ENCODE results near the gene BDKRB2.

GRCh38 chr14:96173636-96174475, 30.8 kb upstream of the BDKRB2 start:
- TF ChIP-seq, protein P1, sequence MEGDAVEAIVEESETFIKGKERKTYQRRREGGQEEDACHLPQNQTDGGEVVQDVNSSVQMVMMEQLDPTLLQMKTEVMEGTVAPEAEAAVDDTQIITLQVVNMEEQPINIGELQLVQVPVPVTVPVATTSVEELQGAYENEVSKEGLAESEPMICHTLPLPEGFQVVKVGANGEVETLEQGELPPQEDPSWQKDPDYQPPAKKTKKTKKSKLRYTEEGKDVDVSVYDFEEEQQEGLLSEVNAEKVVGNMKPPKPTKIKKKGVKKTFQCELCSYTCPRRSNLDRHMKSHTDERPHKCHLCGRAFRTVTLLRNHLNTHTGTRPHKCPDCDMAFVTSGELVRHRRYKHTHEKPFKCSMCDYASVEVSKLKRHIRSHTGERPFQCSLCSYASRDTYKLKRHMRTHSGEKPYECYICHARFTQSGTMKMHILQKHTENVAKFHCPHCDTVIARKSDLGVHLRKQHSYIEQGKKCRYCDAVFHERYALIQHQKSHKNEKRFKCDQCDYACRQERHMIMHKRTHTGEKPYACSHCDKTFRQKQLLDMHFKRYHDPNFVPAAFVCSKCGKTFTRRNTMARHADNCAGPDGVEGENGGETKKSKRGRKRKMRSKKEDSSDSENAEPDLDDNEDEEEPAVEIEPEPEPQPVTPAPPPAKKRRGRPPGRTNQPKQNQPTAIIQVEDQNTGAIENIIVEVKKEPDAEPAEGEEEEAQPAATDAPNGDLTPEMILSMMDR (IDR thresholded peaks at IDR 0.05; ENCODE audit: control extremely low read depth in 1 of 3, insufficient read depth in 1 of 3, low read depth in 1 of 3, low read length in 3 of 3), result no peak
- TF ChIP-seq GABPA (IDR thresholded peaks at IDR 0.05; ENCODE audit: borderline replicate concordance, insufficient read depth, low read length) (no peak), POLR2A (IDR thresholded peaks at IDR 0.05; ENCODE audit: control extremely low read depth in 1 of 2, low read depth in 2 of 2, low read length in 2 of 2) (no peak), YY1 (IDR thresholded peaks at IDR 0.05; ENCODE audit: low read depth, low read length) (no peak)

Data from H1 (cell line).